Astrocyte (in vitro differentiated cells and primary cell): ENCODE measurements around the gene MS4A4A. TPM values are rescaled to one million over a fixed set of nuclear protein-coding genes. Genes with fewer than 3 reads are reported as not detected.

ENCODE experiments used
- DNase-seq: peaks from one replicate; pipeline ENCODE4 v3.0.0-alpha.2; 2010; ENCODE audit warnings: low read depth
- FAIRE-seq: peaks from 2 replicates; lab custom pipeline; 2011; peaks lifted over from hg19 to GRCh38; lab: Jason Lieb, UNC
- H2AFZ ChIP-seq: 2 replicates; pipeline ENCODE4 v1.6.0; 2012; ENCODE audit warnings: low read depth, low read length, inconsistent platforms
- H3K27ac ChIP-seq: 2 replicates; pipeline ENCODE4 v1.5.1; 2011; ENCODE audit warnings: low read depth, low read length, inconsistent platforms
- H3K27me3 ChIP-seq: 2 replicates; pipeline ENCODE4 v1.6.0; 2011; ENCODE audit warnings: low read length, inconsistent platforms; ENCODE audit not compliant: insufficient read depth
- H3K36me3 ChIP-seq: 2 replicates; pipeline ENCODE4 v1.5.1; 2011; ENCODE audit warnings: low read length, inconsistent platforms; ENCODE audit not compliant: insufficient read depth
- H3K4me1 ChIP-seq: 2 replicates; pipeline ENCODE4 v1.5.1; 2011; ENCODE audit warnings: low read length, inconsistent platforms; ENCODE audit not compliant: insufficient read depth
- H3K4me2 ChIP-seq: 2 replicates; pipeline ENCODE4 v1.6.0; 2012; ENCODE audit warnings: low read length, inconsistent platforms
- H3K4me3 ChIP-seq: 2 replicates; pipeline ENCODE4 v1.5.1; 2011; ENCODE audit warnings: low read depth, mild to moderate bottlenecking, low read length, inconsistent platforms; ENCODE audit not compliant: insufficient read depth
- H3K79me2 ChIP-seq: 2 replicates; pipeline ENCODE4 v1.6.0; 2012; ENCODE audit warnings: mild to moderate bottlenecking, low read length, inconsistent platforms; ENCODE audit not compliant: insufficient read depth
- H3K9ac ChIP-seq: 2 replicates; pipeline ENCODE4 v1.6.0; 2012; ENCODE audit warnings: mild to moderate bottlenecking, low read length, inconsistent platforms
- H3K9me3 ChIP-seq: 2 replicates; pipeline ENCODE4 v1.5.1; 2012; ENCODE audit warnings: low read depth, mild to moderate bottlenecking, low read length, inconsistent platforms; ENCODE audit not compliant: insufficient read depth
- H4K20me1 ChIP-seq: 2 replicates; pipeline ENCODE4 v1.6.0; 2012; ENCODE audit warnings: low read length, inconsistent platforms; ENCODE audit not compliant: insufficient read depth
- H3K27ac Mint-ChIP-seq: one replicate; pipeline ENCODE4 v1.8.0; 2021; ENCODE audit warnings: mild to moderate bottlenecking, mixed read lengths; ENCODE audit not compliant: unreplicated experiment
- H3K27me3 Mint-ChIP-seq: one replicate; pipeline ENCODE4 v1.8.0; 2021; ENCODE audit warnings: low read depth, mixed read lengths; ENCODE audit not compliant: unreplicated experiment
- H3K36me3 Mint-ChIP-seq: one replicate; pipeline ENCODE4 v1.8.0; 2021; ENCODE audit warnings: low read depth, mixed read lengths; ENCODE audit not compliant: unreplicated experiment
- H3K4me1 Mint-ChIP-seq: one replicate; pipeline ENCODE4 v1.8.0; 2021; ENCODE audit warnings: low read depth, mixed read lengths; ENCODE audit not compliant: unreplicated experiment
- H3K4me3 Mint-ChIP-seq: one replicate; pipeline ENCODE4 v1.8.0; 2021; ENCODE audit warnings: mild to moderate bottlenecking, moderate library complexity, mixed read lengths; ENCODE audit not compliant: unreplicated experiment
- H3K9me3 Mint-ChIP-seq: one replicate; pipeline ENCODE4 v1.8.0; 2021; ENCODE audit warnings: mild to moderate bottlenecking, mixed read lengths; ENCODE audit not compliant: unreplicated experiment
- CTCF ChIP-seq: IDR thresholded peaks from 2 replicates; pipeline ENCODE4 v1.5.1; 2011; ENCODE audit warnings: low read depth, mild to moderate bottlenecking, inconsistent platforms, low read length, moderate library complexity; ENCODE audit not compliant: insufficient read depth
- EZH2 ChIP-seq: IDR thresholded peaks from 2 replicates; pipeline ENCODE4 v1.6.1; 2012; ENCODE audit warnings: mild to moderate bottlenecking, low read length, inconsistent platforms; ENCODE audit not compliant: insufficient read depth
- total RNA-seq: library from RNA; stranded (reverse); gene quantifications from 2 replicates; pipeline ENCODE4 v1.2.1, GENCODE V29; 2021

MS4A4A gene
- total RNA-seq, 1 donor from 2014 or later, result 0.32 TPM

- Histone ChIP-seq H3K9me3 (peaks cover 8% of the 10 kb centered on the region), H3K36me3 (no peaks in the 10 kb centered on the region), H3K27ac (no peak overlapping the region), H3K27me3 (peaks cover 3% of the 10 kb centered on the region), H3K79me2 (no peaks in the 10 kb centered on the region), H3K4me2 (no peak overlapping the region), H3K4me1 (no peaks in the 10 kb centered on the region), H4K20me1 (no peaks in the 10 kb centered on the region), H2AFZ (no peak overlapping the region), H3K9ac (no peak overlapping the region), H3K4me3 (no peak overlapping the region)
- FAIRE-seq (no peak), DNase-seq (no peak)
- Mint-ChIP-seq H3K36me3 (no peaks in the 10 kb centered on the region), H3K27ac (no peak overlapping the region), H3K4me3 (no peak overlapping the region), H3K9me3 (peaks cover 3% of the 10 kb centered on the region), H3K4me1 (no peaks in the 10 kb centered on the region), H3K27me3 (no peaks in the 10 kb centered on the region)
- no peak for TF ChIP-seq CTCF
- TF ChIP-seq EZH2, result no peak
These were observed 48.0 kb downstream of the MS4A4A start for GRCh38 chr11:60328460-60328859.

- Mint-ChIP-seq H3K36me3 (no peaks in the 10 kb centered on the region), H3K4me1 (no peaks in the 10 kb centered on the region), H3K4me3 (no peak overlapping the region), H3K27me3 (no peaks in the 10 kb centered on the region), H3K27ac (no peak overlapping the region), H3K9me3 (peaks cover 3% of the 10 kb centered on the region)
- Histone ChIP-seq H3K4me2 (no peak overlapping the region), H3K9ac (no peak overlapping the region), H3K79me2 (no peaks in the 10 kb centered on the region), H3K4me3 (no peak overlapping the region), H3K9me3 (peaks cover 5% of the 10 kb centered on the region), H3K36me3 (no peaks in the 10 kb centered on the region), H2AFZ (no peak overlapping the region), H3K27ac (no peak overlapping the region), H3K27me3 (peaks cover 3% of the 10 kb centered on the region), H4K20me1 (no peaks in the 10 kb centered on the region), H3K4me1 (no peaks in the 10 kb centered on the region)
- DNase-seq, result no peak
- no peak for FAIRE-seq
- no peak for TF ChIP-seq EZH2
- no peak for TF ChIP-seq CTCF
These were observed 52.4 kb downstream of the MS4A4A start for GRCh38 chr11:60332846-60333245.

- H3K36me3 ChIP-seq, result no peaks in the 10 kb centered on the region
- Mint-ChIP-seq H3K27ac (no peak overlapping the region), H3K36me3 (no peaks in the 10 kb centered on the region), H3K9me3 (peaks cover 3% of the 10 kb centered on the region), H3K4me1 (no peaks in the 10 kb centered on the region), H3K4me3 (no peak overlapping the region), H3K27me3 (no peaks in the 10 kb centered on the region)
- no peak overlapping the region for H2AFZ ChIP-seq
- DNase-seq (no peak), FAIRE-seq (no peak)
- TF ChIP-seq EZH2 (no peak), CTCF (peak; percentile 29)
- peaks cover 5% of the 10 kb centered on the region for H3K9me3 ChIP-seq
- H3K27ac ChIP-seq, result no peak overlapping the region
- H3K4me3 ChIP-seq, result no peak overlapping the region
- no peaks in the 10 kb centered on the region for H4K20me1 ChIP-seq
- peaks cover 3% of the 10 kb centered on the region for H3K27me3 ChIP-seq
- no peak overlapping the region for H3K4me2 ChIP-seq
- no peaks in the 10 kb centered on the region for H3K4me1 ChIP-seq
- H3K79me2 ChIP-seq, result no peaks in the 10 kb centered on the region
- H3K9ac ChIP-seq, result no peak overlapping the region
These were observed 53.6 kb downstream of the MS4A4A start for GRCh38 chr11:60334005-60334620.
